Hematopoietic multipotent progenitor cell treated with erythropoietin and hydrocortisone succinate and interleukin-3 and kit ligand, for 8 days (in vitro differentiated cells): ENCODE measurements around the gene ABLIM2.

Experiments
- DNase-seq: peaks from one replicate; pipeline ENCODE4 v3.0.0-alpha.2; 2015

The ABLIM2 gene

GRCh38 chr4:8039290-8039689, 119.3 kb downstream of the ABLIM2 start:
- DNase-seq: no peak

- DNase-seq: no peak
These were observed 119.8 kb downstream of the ABLIM2 start for GRCh38 chr4:8038719-8039251.

DNA sequence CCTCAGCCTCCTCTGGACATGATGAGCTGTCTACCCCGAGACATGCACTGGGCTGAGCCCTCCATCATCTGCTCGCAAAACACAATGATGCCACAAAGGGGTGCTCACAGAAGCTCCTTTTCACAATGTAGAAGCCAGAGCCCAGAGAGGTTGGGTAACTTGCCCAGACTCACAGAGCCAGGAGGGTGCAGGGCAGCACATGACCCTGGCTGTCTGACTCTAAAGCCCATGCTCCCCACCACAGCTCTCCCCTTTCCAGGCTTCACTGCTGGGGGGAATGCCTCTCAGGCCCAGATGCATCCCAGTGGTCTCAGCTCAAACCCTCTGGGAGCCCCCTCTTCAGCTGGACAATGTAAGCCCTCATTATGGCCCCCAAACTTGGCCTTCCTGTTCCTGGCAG, 120.5 kb downstream of the ABLIM2 start:
- DNase-seq: no peak

GRCh38 chr4:8037150-8037769, 121.4 kb downstream of the ABLIM2 start:
- no peak for DNase-seq

- no peak for DNase-seq
These were observed 123.2 kb downstream of the ABLIM2 start for GRCh38 chr4:8035371-8035780.

DNA sequence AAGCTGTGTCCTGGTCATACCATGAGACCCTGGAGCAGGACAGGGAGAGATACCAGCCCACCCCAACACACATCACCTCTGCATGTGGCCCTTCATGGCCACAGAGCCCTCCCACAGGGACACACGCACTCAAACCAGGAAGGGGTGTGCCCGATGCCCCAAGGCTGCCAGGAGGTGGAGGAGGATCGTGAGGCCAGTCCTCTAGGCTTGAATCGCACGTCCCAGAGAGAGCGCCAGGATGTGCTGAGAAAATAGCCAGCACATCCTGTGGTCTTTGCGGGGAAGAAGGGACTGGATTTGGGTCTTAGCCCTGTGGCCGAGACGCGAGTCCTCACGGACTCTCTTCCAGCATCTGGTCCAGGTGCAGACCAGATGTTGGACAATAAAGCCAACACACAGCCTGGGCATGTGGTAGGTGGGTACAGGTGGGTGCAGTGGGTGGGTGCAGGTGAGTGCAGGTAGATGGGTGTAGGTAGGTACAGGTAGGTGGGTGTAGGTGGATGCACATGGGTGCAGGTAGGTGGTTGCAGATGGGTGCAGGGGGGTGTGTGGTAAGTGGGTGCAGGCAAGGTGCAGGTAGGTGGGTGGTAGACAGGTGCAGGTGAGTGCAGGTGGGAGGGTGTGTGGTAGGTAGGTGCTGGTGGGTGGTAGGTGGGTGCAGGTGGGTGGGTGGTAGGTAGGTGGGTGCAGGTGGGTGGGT, 124.6 kb downstream of the ABLIM2 start:
- DNase-seq: no peak

- DNase-seq: no peak
These were observed 125.4 kb downstream of the ABLIM2 start for GRCh38 chr4:8033067-8033755.

- DNase-seq: no peak
These were observed 126.2 kb downstream of the ABLIM2 start for GRCh38 chr4:8032381-8032780.

GRCh38 chr4:8030121-8030781, 128.4 kb downstream of the ABLIM2 start:
- no peak for DNase-seq

- DNase-seq: no peak
These were observed 128.9 kb downstream of the ABLIM2 start for GRCh38 chr4:8029689-8030088.

DNA sequence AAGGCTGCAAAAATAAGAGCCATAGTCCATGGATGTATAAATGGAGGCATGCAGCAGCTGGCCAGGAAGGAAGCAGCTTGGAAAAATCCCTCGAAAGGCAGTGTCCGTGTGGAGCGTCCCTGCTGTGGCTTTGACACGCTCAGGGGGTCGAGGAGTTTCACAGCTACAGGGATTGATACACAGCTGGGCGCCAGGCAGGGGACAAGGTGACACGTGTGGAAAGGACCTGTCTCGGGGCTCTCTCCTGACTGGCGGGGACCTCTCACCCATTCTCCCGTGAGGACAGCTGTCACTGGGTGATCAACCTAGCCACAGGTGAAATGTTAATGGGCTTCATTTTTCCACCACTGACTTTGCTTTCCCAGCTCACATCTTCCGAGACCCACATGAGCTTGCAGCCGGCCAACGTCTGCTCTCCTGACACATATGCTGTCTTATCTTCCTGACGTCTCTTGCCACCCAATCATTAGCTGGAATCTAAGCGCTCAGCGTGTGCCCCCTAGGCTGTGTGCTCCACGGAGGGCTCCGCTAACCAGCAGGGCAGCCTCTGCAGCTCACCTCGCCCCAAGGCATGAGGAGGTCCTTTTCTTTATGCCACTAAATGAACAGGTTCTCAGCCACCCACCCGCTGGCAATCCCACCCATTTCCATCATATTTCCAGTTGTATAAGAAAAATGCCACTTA, 129.6 kb downstream of the ABLIM2 start:
- DNase-seq: no peak

DNA sequence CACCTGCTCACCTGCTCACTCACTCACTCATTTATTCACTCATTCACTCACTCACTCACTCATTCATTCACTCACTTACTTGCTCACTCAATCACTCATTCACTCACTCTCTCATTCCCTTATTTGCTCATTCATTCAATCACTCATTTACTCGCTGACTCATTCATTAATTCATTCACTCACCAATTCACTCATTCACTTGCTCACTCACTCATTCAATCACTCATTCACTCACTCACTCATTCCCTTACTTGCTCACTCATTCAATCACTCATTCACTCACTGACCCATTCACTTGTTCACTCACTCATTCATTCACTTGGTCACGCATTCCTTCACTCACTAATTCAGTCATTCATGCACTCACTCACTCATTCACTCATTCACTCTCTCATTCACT, 130.2 kb downstream of the ABLIM2 start:
- DNase-seq: no peak

DNA sequence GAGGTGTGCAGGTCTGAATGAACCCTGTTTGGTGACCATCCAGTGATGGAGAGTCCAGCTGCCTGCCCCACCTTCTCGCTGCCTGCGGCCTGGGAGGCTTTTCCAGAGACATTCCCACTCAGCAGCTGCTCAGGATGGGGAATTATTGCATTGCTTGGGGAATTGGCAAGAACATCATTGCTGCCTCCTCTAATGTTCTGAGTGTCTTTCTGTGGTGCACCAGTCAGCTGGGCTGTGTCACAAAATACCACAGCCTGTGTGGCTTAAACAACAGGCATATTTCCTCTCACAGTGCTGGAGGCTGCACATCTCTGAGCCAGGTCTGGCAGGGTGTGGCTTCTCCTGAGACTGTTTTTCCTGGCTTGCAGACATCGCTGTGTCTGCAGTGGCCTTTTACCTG, 132.2 kb downstream of the ABLIM2 start:
- no peak for DNase-seq

- no peak for DNase-seq
These were observed 132.9 kb downstream of the ABLIM2 start for GRCh38 chr4:8025668-8026067.

DNA sequence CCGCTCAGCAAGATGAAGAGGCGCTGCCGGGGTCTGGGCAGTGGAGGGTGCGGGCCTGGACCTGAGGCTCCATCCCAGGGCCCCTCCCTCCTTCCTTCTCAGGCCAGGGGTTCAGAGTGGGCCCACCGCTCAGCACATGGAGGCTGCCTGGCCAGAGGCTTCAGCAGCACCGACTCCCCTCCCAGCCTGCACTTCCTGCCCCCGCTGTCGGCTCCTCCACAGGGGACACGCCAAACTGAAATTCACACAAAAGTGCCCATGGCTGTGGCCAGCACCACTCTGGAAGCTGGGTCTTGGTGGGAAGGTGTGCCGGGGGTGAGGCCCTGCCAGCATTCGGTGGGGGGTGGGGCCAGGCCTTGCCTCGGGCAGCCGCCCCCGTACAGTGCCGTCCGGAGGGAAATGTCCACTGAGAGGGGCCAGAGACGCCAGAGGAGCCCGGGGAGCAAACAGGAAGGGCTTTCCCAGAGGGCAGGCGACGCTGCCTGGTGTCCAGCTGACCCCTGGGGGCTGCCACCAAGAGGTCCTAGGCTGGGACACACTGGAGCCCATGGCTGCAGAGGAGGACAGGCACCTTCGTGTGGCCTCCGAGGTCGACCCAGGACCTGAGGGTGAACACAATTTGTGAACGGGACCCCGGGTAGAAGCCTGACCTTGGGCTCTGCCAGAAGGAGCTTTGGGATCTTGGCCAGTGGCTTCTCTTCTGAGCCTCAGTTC, 134.4 kb downstream of the ABLIM2 start:
- DNase-seq: no peak

GRCh38 chr4:8023696-8024033, 134.9 kb downstream of the ABLIM2 start:
- DNase-seq: no peak

DNA sequence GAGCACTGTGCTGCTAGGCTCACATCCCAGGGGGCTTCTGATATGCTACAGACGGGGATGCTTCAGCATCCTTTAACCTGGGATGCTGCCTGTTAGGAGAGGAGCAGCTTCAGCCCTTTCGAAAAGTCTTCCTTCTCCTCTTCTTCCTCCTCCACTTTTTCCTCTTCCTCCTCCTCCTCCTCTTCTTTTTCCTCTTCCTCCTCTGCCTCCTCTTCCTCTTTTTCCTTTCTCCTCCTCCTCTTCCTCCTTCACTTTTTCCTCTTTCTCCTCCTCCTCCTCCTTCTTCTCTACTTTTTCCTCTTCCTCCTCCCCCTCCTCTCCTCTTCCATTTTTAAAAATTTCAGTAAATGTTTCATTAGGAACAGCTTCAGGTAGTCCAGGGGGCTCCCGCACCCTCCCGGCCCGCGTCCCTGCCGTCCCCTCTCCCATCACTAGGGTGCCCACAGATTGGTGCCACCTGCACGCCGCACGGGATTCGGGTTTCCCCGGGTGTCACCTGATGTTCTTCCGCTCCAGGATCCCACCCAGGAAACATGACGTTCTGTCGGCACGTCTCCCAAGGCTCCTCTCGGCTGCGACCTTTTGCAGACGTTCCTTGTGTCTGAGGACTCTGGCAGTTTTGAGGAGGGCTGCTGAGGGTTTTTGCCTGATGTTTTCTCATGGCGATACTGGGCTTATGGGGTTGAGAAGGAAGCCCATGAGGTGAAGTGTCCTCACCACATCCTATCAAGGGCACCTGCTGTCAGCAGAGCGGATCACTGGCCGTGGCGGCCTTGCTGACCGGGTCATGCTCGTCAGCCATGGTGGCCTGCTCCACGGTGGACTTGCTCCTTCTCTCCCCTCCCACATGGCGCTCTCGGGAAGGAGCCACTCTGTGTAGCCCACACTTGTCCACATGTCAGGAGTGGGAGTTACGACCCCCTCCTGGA, 135.6 kb downstream of the ABLIM2 start:
- no peak for DNase-seq

DNA sequence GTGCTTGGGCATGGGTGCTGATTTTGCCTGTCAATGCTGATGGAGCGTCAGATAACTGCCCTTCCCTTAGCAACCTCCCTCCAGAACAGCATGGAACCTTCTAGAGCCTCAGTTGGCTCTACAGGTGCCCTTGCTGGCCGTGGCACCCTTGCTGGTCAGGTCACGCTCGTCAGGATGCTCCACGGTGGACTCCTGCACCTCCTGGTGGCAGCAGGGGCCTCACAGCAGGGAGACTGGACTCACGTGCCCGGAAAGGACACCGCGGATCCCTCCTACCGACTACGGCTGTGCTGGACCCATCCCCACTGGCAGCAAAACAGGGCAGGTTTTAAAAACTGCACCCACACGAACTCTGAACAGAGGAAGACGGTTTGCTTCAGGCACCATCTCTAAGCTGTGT, 136.8 kb downstream of the ABLIM2 start:
- no peak for DNase-seq

- no peak for DNase-seq
These were observed 138.9 kb downstream of the ABLIM2 start for GRCh38 chr4:8019396-8020365.

GRCh38 chr4:8016527-8016926, 142.1 kb downstream of the ABLIM2 start:
- no peak for DNase-seq
